GM19023 (cell line): ENCODE measurements around the gene EPO.
"Not testable (repeated sequence)": the region's sequence is repeated elsewhere in the genome, so short reads cannot be mapped to it uniquely, and the experiment has no call there.

Experiments
- ATAC-seq: cut with Tn5 transposase; IDR thresholded peaks from one replicate; pipeline ENCODE4 v1.9.1; 2021; ENCODE audit warnings: mild to moderate bottlenecking, moderate library complexity; ENCODE audit not compliant: unreplicated experiment

Gene EPO

GRCh38 chr7:100731937-100732636 is 11.8 kb downstream of the EPO start:
- ATAC-seq, result no peak

GRCh38 chr7:100735730-100736129 is 15.5 kb downstream of the EPO start:
- no peak for ATAC-seq

GRCh38 chr7:100736671-100737070 is 16.4 kb downstream of the EPO start:
- no peak for ATAC-seq

DNA sequence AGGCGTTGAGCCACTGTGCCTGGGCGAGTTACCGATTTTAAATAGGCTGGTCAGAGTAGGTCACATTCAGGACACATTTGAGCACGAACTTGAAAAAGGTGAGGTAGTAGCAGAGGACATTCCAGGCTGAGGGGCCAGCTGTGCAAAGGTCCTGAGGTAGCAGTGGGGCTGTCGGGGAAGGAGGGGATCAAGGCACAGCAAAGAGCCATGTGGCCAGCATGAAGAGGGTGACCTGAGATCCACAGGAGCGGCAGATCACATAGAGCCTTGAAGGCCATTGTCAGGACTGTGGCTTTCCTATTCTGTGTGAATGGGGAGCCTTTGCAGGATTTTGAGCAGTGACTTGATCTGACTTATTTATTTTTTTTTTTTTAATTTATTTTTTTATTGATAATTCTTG is 19.7 kb downstream of the EPO start:
- no peak for ATAC-seq

GRCh38 chr7:100744605-100745004 is 24.3 kb downstream of the EPO start:
- no peak for ATAC-seq

- no peak for ATAC-seq
These were observed 24.9 kb downstream of the EPO start for GRCh38 chr7:100745184-100745583.

GRCh38 chr7:100752994-100753393 is 32.7 kb downstream of the EPO start:
- ATAC-seq, result no peak

DNA sequence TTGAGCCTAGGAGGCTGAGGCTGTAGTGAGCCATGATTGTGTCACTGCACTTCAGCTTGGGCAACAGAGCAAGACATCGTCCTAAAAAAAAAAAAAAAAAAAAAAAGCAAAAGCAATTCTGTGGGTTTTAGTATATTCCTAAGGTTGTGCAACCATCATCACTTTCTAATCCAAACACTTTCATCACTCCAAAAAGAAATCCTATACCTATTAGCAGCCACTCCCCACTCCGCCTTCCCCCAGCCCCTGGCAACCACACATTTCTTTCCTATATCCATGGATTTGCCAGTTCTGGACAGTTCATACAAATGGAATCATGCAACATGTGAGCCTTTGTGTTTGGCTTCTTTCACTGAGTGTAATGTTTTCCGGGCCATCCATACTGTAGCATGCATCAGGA is 33.5 kb downstream of the EPO start:
- ATAC-seq, result no peak

DNA sequence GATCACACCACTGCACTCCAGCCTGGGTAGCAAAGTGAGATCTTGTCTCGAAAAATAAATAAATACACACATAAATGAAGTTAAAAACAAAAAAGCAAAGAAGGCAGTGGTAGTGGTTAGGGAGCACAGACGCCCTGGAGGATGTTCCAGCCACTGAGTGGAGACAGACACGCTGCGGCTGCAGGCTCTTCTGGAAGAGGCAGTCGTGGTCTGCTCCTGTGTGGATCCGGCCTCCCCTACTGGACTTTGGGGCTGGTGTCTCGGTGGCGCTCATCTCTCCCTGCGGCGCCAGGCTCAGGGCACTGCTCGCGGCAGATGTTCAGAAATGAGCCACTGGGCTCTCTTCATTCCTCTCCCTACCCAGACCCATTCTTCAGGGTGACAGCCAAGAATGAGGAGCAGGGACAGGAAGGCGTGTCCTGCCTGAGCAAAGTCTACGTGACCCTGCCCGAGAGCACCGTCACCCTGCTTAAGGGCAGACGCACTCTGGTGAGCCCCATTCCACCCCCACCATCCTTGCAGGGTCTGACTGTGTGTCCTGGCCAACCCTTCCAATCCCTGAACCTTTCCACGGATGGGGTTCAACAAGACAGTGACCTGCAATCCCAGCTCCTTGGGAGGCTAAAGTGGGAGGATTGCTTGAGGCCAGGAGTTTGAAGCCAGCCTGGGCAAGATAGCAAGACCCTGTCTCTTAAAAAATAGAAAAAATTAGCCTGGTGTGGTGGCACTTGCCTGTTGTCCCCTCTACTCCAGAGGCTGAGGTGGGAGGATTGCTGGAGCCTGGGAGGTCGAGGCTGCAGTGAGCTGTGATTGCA is 39.3 kb downstream of the EPO start:
- ATAC-seq, result no peak

GRCh38 chr7:100762841-100763240 is 42.6 kb downstream of the EPO start:
- not testable (repeated sequence) for ATAC-seq

DNA sequence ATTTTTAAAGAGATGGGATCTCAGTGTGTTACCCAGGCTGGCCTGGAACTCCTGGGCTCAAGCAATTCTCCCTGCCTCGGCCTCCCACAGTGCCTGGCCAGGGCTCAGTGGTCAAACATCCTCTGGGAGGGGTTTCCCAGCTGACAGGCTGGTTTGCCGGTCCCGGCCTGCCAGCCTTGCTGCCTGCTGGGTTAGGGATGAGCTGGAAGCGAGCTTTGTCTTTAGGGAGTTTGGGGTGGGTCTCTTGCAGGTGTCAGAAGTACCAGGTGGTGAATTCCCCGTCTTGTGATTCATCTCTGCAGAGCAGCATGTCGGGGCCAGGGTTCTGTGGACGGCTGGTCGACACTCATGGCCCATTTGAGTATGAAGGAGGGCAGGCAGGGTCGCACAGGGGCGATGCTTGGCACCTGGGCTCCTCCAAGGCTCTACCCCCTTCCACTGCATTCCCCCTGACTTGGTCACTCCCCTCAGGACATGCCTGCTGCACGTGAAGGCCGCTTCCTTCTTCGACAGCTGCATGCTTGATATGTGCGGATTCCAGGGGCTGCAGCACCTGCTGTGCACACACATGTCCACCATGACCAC is 43.4 kb downstream of the EPO start:
- ATAC-seq, result no peak

GRCh38 chr7:100764841-100765240 is 44.6 kb downstream of the EPO start:
- ATAC-seq, result no peak

DNA sequence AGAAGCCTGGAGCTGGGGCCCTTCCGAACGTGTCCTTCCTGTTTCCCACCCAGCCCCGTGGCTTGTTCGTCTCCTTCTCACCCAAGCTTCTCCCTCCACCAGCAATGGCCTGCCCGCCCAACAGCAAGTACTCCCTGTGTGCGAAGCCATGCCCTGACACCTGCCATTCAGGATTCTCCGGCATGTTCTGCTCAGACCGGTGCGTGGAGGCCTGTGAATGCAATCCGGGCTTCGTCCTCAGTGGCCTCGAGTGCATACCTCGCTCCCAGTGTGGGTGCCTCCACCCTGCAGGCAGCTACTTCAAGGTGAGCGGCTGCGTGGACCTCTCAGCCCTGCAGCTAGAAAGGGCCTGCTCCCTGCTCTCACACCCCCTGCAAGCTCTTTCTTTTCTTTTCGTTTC is 45.0 kb downstream of the EPO start:
- no peak for ATAC-seq

- no peak for ATAC-seq
These were observed 48.5 kb downstream of the EPO start for GRCh38 chr7:100768784-100769183.
